GM23248 (cell line): ENCODE data around the gene IFT27. TPM values are rescaled to one million over a fixed set of nuclear protein-coding genes. Genes with fewer than 3 reads are reported as not detected.
"Not testable (repeated sequence)": the region's sequence is repeated elsewhere in the genome, so short reads cannot be mapped to it uniquely, and the experiment has no call there.

ENCODE experiments used
- DNase-seq: peaks from one replicate; pipeline ENCODE4 v3.0.0-alpha.2; 2015
- H2AFZ ChIP-seq: fragments of 200-600 bp; sonication (generic); 2 replicates; pipeline ENCODE4 v1.6.1; 2016; ENCODE audit warnings: antibody characterized with exemption
- H3F3A ChIP-seq: fragments of 200-600 bp; sonication (generic); 2 replicates; pipeline ENCODE4 v1.6.1; 2016; ENCODE audit warnings: mild to moderate bottlenecking, antibody characterized with exemption, mixed run types; ENCODE audit not compliant: insufficient read depth
- H3K27ac ChIP-seq: fragments of 200-600 bp; sonication (generic); 2 replicates; pipeline ENCODE4 v1.5.1; 2016; ENCODE audit warnings: mild to moderate bottlenecking
- H3K27me3 ChIP-seq: fragments of 200-600 bp; sonication (generic); replicated peaks from 2 replicates; pipeline ENCODE4 v1.6.1; 2016; ENCODE audit warnings: mild to moderate bottlenecking; ENCODE audit not compliant: insufficient read depth
- H3K36me3 ChIP-seq: fragments of 200-600 bp; sonication (generic); 2 replicates; pipeline ENCODE4 v1.6.1; 2016; ENCODE audit warnings: low read depth, mild to moderate bottlenecking
- H3K4me1 ChIP-seq: fragments of 200-600 bp; sonication (generic); 2 replicates; pipeline ENCODE4 v1.6.1; 2016; ENCODE audit warnings: mild to moderate bottlenecking; ENCODE audit not compliant: insufficient read depth
- H3K4me2 ChIP-seq: fragments of 200-600 bp; sonication (generic); one replicate; pipeline ENCODE4 v1.6.1; 2016; ENCODE audit warnings: mild to moderate bottlenecking; ENCODE audit not compliant: unreplicated experiment
- H3K4me3 ChIP-seq: fragments of 200-600 bp; sonication (generic); 2 replicates; pipeline ENCODE4 v1.5.1; 2016; ENCODE audit warnings: mild to moderate bottlenecking
- H3K79me2 ChIP-seq: fragments of 200-600 bp; sonication (generic); 2 replicates; pipeline ENCODE4 v1.6.1; 2016; ENCODE audit warnings: mild to moderate bottlenecking; ENCODE audit not compliant: insufficient read depth
- H3K9ac ChIP-seq: fragments of 200-600 bp; sonication (generic); 2 replicates; pipeline ENCODE4 v1.6.1; 2016; ENCODE audit warnings: mild to moderate bottlenecking
- H3K9me2 ChIP-seq: fragments of 200-600 bp; sonication (generic); 2 replicates; pipeline ENCODE4 v1.6.1; 2016; ENCODE audit warnings: mixed run types, mild to moderate bottlenecking, moderate library complexity; ENCODE audit not compliant: insufficient read depth
- H3K9me3 ChIP-seq: fragments of 200-600 bp; sonication (generic); one replicate; pipeline ENCODE4 v1.6.1; 2017; ENCODE audit warnings: low read depth
- H4K20me1 ChIP-seq: fragments of 200-600 bp; sonication (generic); 2 replicates; pipeline ENCODE4 v1.6.0; 2016; ENCODE audit not compliant: insufficient read depth
- EZH2 ChIP-seq: fragments of 200-600 bp; sonication (generic); IDR thresholded peaks from 2 replicates; pipeline ENCODE4 v1.6.1; 2018; ENCODE audit warnings: antibody characterized with exemption, mild to moderate bottlenecking; ENCODE audit not compliant: insufficient read depth, poor library complexity, severe bottlenecking
- EZH2phosphoT487 ChIP-seq: fragments of 200-600 bp; sonication (generic); IDR thresholded peaks from 2 replicates; pipeline ENCODE4 v1.6.1; 2018; ENCODE audit warnings: antibody characterized with exemption, moderate library complexity, mild to moderate bottlenecking, low read depth; ENCODE audit not compliant: insufficient read depth
- WGBS, 2 experiments: methylation state at CpG; one replicate each; pipeline ENCODE4 v1.1.6; 2015 to 2017; ENCODE audit warnings: low lambda C conversion rate in 2 of 2, low coverage in 1 of 2; ENCODE audit errors: missing lambda C conversion rate in 2 of 2; 5-methylcytosine and 5-hydroxymethylcytosine counted together
- in situ Hi-C: fragments of 300-500 bp; cut with MboI; formaldehyde crosslinking; loops from 2 replicates; pipeline ENCODE4 v1.15.0; 2020
- polyA plus RNA-seq: library from polyadenylated mRNA; unstranded; fragments of >200 nt; fragmentation: Nextera tagmentation; extraction: Ambion mirVana; gene quantifications from 2 replicates; pipeline ENCODE4 v1.2.1, GENCODE V29; 2016
- total RNA-seq: library from RNA; depleted of rRNA; stranded (reverse); fragments of >200 nt; shearing (Covaris generic); gene quantifications from 2 replicates; pipeline ENCODE4 v1.2.3, GENCODE V29; 2014

IFT27 gene
- total and polyA plus RNA-seq, 2 experiments from 2014 or later, result 10.1 to 28.8 TPM

GRCh38 chr22:36732609-36733008 is 43.3 kb downstream of the IFT27 start:
- H2AFZ ChIP-seq, result no peak overlapping the region
- no peak overlapping the region for H3K4me3 ChIP-seq
- H3K9me3 ChIP-seq, result no peaks in the 10 kb centered on the region
- H3K36me3 ChIP-seq, result no peaks in the 10 kb centered on the region
- no peak overlapping the region for H3K4me2 ChIP-seq
- WGBS, 2 experiments, result 11 to 19% methylated on average over 1 of the region's 1 CpG
- no peak overlapping the region for H3K27ac ChIP-seq
- 0 out of 2 replicates have a peak, but pooled peaks cover 3% of the 10 kb centered on the region for H3K4me1 ChIP-seq
- no peak overlapping the region for H3K9ac ChIP-seq
- DNase-seq, result no peak
- no peaks in the 10 kb centered on the region for H4K20me1 ChIP-seq
- TF ChIP-seq EZH2 (no peak), EZH2phosphoT487 (no peak)
- peaks cover 41% of the 10 kb centered on the region for H3K27me3 ChIP-seq
- in situ Hi-C loops, result no loop called here
- no peaks in the 10 kb centered on the region for H3K9me2 ChIP-seq
- no peaks in the 10 kb centered on the region for H3K79me2 ChIP-seq
- 0 out of 2 replicates have a peak, but pooled peaks cover 9% of the 10 kb centered on the region for H3F3A ChIP-seq

DNA sequence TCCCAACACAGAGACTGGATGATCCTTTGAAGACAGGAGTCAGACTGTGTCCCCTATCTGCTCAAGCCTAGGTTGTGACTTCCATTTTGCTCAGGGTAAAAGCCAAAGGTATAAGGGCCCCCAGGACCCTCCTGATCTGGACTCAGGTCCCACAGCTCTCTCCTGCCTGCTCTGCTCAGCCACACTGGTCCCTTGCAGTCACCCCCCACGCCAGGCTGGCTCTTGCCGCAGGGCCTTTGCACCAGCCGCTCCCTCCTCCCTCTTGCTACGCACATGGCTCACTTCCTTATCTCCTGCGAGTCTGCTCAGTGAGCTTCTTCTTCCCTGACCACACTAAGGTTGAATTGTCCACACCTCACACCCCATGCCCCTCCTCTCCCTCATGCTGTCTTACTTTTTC is 44.0 kb downstream of the IFT27 start:
- in situ Hi-C loops, result no loop called here
- WGBS, 2 experiments, result 75% methylated on average over 5 of the region's 5 CpGs

DNA sequence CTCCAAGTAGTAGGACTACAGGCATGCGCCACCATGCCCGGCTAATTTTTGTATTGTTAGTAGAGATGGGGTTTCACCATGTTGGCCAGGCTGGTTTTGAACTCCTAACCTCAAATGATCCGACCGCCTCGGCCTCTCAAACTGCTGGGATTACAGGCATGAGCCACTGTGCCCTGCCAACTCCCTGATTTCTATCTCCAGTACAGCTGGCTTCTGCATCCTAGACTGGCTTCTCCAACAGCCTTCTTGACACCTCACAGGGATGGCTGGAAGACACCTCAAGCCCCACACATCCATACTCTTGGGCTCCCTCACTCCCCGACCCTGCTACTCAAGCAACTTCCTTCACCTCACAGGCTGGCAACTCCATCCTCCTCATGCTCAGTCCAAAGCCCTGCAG is 44.6 kb downstream of the IFT27 start:
- WGBS, 2 experiments, result 68 to 70% methylated on average over 6 of the region's 6 CpGs
- H4K20me1 ChIP-seq, result not testable (repeated sequence)

More for the DNA sequence above, 44.0 kb downstream of the IFT27 start:
- Histone ChIP-seq H2AFZ (no peak overlapping the region), H3K9me2 (no peaks in the 10 kb centered on the region), H3K9ac (no peak overlapping the region), H3K4me3 (no peak overlapping the region), H3K9me3 (no peaks in the 10 kb centered on the region), H3F3A (0 out of 2 replicates have a peak, but pooled peaks cover 9% of the 10 kb centered on the region), H3K27me3 (peaks cover 36% of the 10 kb centered on the region), H3K36me3 (no peaks in the 10 kb centered on the region), H4K20me1 (no peaks in the 10 kb centered on the region), H3K79me2 (no peaks in the 10 kb centered on the region), H3K27ac (no peak overlapping the region), H3K4me2 (no peak overlapping the region), H3K4me1 (0 out of 2 replicates have a peak, but pooled peaks cover 3% of the 10 kb centered on the region)
- DNase-seq, result no peak
- TF ChIP-seq EZH2phosphoT487 (no peak), EZH2 (no peak)

GRCh38 chr22:36730176-36730858 is 45.6 kb downstream of the IFT27 start:
- H2AFZ ChIP-seq, result no peak overlapping the region
- H3K9me3 ChIP-seq, result no peaks in the 10 kb centered on the region
- peak; percentile 3 for DNase-seq
- no peak overlapping the region for H3K4me2 ChIP-seq
- peaks cover 27% of the 10 kb centered on the region for H3K27me3 ChIP-seq
- H3K4me1 ChIP-seq, result 0 out of 2 replicates have a peak, but pooled peaks cover 3% of the 10 kb centered on the region
- 0 out of 2 replicates have a peak, but pooled peaks cover 9% of the 10 kb centered on the region for H3F3A ChIP-seq
- WGBS, 2 experiments, result 33 to 37% methylated on average over 19 of the region's 19 CpGs
- H3K79me2 ChIP-seq, result no peaks in the 10 kb centered on the region
- no peak overlapping the region for H3K9ac ChIP-seq
- in situ Hi-C loops, result no loop called here
- H3K36me3 ChIP-seq, result no peaks in the 10 kb centered on the region
- H3K9me2 ChIP-seq, result no peaks in the 10 kb centered on the region
- no peak overlapping the region for H3K4me3 ChIP-seq
- no peak overlapping the region for H3K27ac ChIP-seq
- no peaks in the 10 kb centered on the region for H4K20me1 ChIP-seq
- TF ChIP-seq EZH2, result no peak
- TF ChIP-seq EZH2phosphoT487, result no peak

More for the DNA sequence above, 44.6 kb downstream of the IFT27 start:
- H3K36me3 ChIP-seq, DNase-seq, H3K27ac ChIP-seq, H3K9ac ChIP-seq, H3K79me2 ChIP-seq, H3K9me2 ChIP-seq, H3K4me2 ChIP-seq, in situ Hi-C loops, H3F3A ChIP-seq, H3K4me1 ChIP-seq, H2AFZ ChIP-seq, H3K4me3 ChIP-seq, H3K9me3 ChIP-seq: not testable (repeated sequence)
- H3K27me3 ChIP-seq, result peaks cover 30% of the 10 kb centered on the region
